Measurements from ENCODE around the gene AARS1.
"Not testable (repeated sequence)": the region's sequence is repeated elsewhere in the genome, so short reads cannot be mapped to it uniquely, and the experiment has no call there.

AARS1 gene

GRCh38 chr16:70223971-70224513 is 65.3 kb downstream of the AARS1 start:
- not testable (repeated sequence) for DNase-seq (ENCODE audit: low read depth)

GRCh38 chr16:70223216-70223615 is 66.1 kb downstream of the AARS1 start:
- DNase-seq (ENCODE audit: low read depth) = not testable (repeated sequence)

- not testable (repeated sequence) for DNase-seq (ENCODE audit: low read depth)
Observed at GRCh38 chr16:70222574-70222973, 66.7 kb downstream of the AARS1 start.

GRCh38 chr16:70218586-70218985 is 70.7 kb downstream of the AARS1 start:
- not testable (repeated sequence) for DNase-seq (ENCODE audit: low read depth)

GRCh38 chr16:70206382-70206781 is 82.9 kb downstream of the AARS1 start:
- not testable (repeated sequence) for DNase-seq (ENCODE audit: low read depth)

- not testable (repeated sequence) for DNase-seq (ENCODE audit: low read depth)
Observed at GRCh38 chr16:70204668-70205405, 84.5 kb downstream of the AARS1 start.

- not testable (repeated sequence) for DNase-seq (ENCODE audit: low read depth)
Observed at GRCh38 chr16:70204010-70204409, 85.3 kb downstream of the AARS1 start.

GRCh38 chr16:70203508-70203907 is 85.8 kb downstream of the AARS1 start:
- not testable (repeated sequence) for DNase-seq (ENCODE audit: low read depth)

Measured in fibroblast of the conjunctiva (primary cell).